HFFc6 (cell line): ENCODE measurements around the gene HLA-DRA. TPM values are rescaled to one million over a fixed set of nuclear protein-coding genes. Genes with fewer than 3 reads are reported as not detected.
A peak's percentile ranks its signal among the peaks of the same experiment; 100 is the strongest.

ENCODE experiments used
- DNase-seq: peaks from one replicate; pipeline ENCODE4 v3.0.0-alpha.2; 2018
- H3K27ac Mint-ChIP-seq: 2 replicates; pipeline ENCODE4 v1.8.0; 2020; ENCODE audit warnings: mild to moderate bottlenecking, mixed read lengths
- H3K27me3 Mint-ChIP-seq: 2 replicates; pipeline ENCODE4 v1.8.0; 2021; ENCODE audit warnings: mild to moderate bottlenecking, moderate library complexity, mixed read lengths; ENCODE audit not compliant: insufficient read depth
- H3K36me3 Mint-ChIP-seq: 2 replicates; pipeline ENCODE4 v1.8.0; 2021; ENCODE audit warnings: low read depth, mixed read lengths
- H3K4me1 Mint-ChIP-seq: 2 replicates; pipeline ENCODE4 v1.8.0; 2020; ENCODE audit warnings: low read depth, mixed read lengths
- H3K4me3 Mint-ChIP-seq: 2 replicates; pipeline ENCODE4 v1.8.0; 2020; ENCODE audit warnings: mild to moderate bottlenecking, moderate library complexity, mixed read lengths
- H3K9me3 Mint-ChIP-seq: 2 replicates; pipeline ENCODE4 v1.8.0; 2020; ENCODE audit warnings: mild to moderate bottlenecking, mixed read lengths
- CTCF ChIP-seq: fragments of 200-600 bp; sonication (generic); IDR thresholded peaks from 2 replicates; pipeline ENCODE4 v1.5.0; 2021; ENCODE audit warnings: antibody characterized with exemption, mild to moderate bottlenecking
- total RNA-seq, 6 experiments: library from RNA; stranded (reverse); fragmentation: NEBNext Ultra II Directional; extraction: Animal tissue kit (Norgen Biotek cat#: 25700); gene quantifications; 2 replicates in 1 of 6; 3 replicates in 5 of 6; pipeline ENCODE4 v1.2.3, GENCODE V29; 2021

HLA-DRA gene
- total RNA-seq, 6 experiments from 2014 or later: not detected

GRCh38 chr6:32410906-32411305 lies 28.8 kb upstream of the HLA-DRA start:
- H3K27me3 Mint-ChIP-seq: peaks cover 32% of the 10 kb centered on the region
- H3K36me3 Mint-ChIP-seq: no peaks in the 10 kb centered on the region
- DNase-seq: no peak
- TF ChIP-seq CTCF: no peak
- H3K27ac Mint-ChIP-seq: no peak overlapping the region
- no peaks in the 10 kb centered on the region for H3K9me3 Mint-ChIP-seq
- H3K4me3 Mint-ChIP-seq: no peak overlapping the region
- H3K4me1 Mint-ChIP-seq: peaks cover 6% of the 10 kb centered on the region

GRCh38 chr6:32411566-32412327 lies 27.9 kb upstream of the HLA-DRA start:
- no peak for TF ChIP-seq CTCF
- DNase-seq: no peak
- Mint-ChIP-seq H3K27ac (no peak overlapping the region), H3K9me3 (no peaks in the 10 kb centered on the region), H3K4me1 (peaks cover 10% of the 10 kb centered on the region), H3K36me3 (no peaks in the 10 kb centered on the region), H3K4me3 (no peak overlapping the region), H3K27me3 (peaks cover 28% of the 10 kb centered on the region)

DNA sequence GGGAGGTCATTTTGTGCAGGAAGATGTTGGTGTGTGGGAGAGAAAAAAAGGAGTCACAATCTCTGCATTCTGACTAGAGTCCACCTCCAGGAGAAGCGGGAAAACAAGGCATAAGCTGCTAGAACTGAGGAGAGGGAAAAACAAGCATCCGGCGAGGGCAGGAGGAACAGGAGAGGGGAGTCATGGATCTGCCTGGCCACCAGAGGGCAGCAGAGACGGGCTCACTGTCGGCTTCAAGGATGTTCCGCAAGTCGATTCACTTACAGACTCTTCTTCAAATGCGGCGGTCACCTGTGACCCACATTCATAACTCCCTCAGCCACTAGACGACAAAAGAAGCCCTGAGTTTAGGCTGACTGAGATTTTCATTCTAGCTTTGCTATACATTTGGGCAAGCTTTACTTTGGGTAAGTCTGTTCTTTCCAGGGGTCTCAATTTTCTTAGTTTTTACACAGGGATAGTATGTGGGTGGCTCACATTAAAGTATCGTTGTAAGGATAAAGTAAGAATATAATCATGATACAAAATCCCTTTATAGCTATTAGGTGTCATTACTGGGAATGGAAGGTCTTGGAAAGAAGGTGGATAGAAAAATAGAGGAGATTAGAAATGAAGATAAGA lies 26.1 kb upstream of the HLA-DRA start:
- Mint-ChIP-seq H3K27me3 (peaks cover 27% of the 10 kb centered on the region), H3K9me3 (no peaks in the 10 kb centered on the region), H3K27ac (no peak overlapping the region), H3K4me3 (no peak overlapping the region), H3K36me3 (no peaks in the 10 kb centered on the region), H3K4me1 (peaks cover 10% of the 10 kb centered on the region)
- DNase-seq: peak; percentile 52
- peak; percentile 98 for TF ChIP-seq CTCF

- peak overlapping the region; percentile 77 for H3K4me3 Mint-ChIP-seq
Observed at GRCh38 chr6:32415521-32416019, 24.1 kb upstream of the HLA-DRA start.

DNA sequence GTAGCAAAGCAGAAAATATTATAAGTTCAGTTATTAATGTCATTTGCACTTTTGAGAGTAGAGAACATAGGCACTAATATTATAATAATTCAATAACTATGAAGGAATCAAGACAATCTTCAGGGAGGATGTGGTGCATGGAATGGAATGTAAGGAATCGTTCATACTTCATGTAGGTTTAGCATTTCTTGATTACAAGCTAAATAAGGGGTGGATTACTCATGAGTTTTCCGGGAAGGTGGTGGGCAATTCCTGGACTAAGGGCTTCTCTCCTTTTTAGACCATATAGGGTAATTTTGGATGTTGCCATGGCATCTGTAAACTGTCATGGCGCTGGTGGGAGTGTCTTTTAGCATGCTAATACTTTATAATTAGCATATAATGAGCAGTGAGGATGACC lies 23.7 kb upstream of the HLA-DRA start:
- TF ChIP-seq CTCF: no peak
- no peaks in the 10 kb centered on the region for H3K9me3 Mint-ChIP-seq
- peak overlapping the region; percentile 77 for H3K4me3 Mint-ChIP-seq
- peaks cover 10% of the 10 kb centered on the region for H3K4me1 Mint-ChIP-seq
- H3K27ac Mint-ChIP-seq: no peak overlapping the region
- H3K36me3 Mint-ChIP-seq: no peaks in the 10 kb centered on the region
- DNase-seq: no peak
- peaks cover 36% of the 10 kb centered on the region for H3K27me3 Mint-ChIP-seq

More at GRCh38 chr6:32415521-32416019, 24.1 kb upstream of the HLA-DRA start:
- H3K4me1 Mint-ChIP-seq: peaks cover 10% of the 10 kb centered on the region
- no peaks in the 10 kb centered on the region for H3K36me3 Mint-ChIP-seq
- peak; percentile 96 for TF ChIP-seq CTCF
- no peaks in the 10 kb centered on the region for H3K9me3 Mint-ChIP-seq
- H3K27me3 Mint-ChIP-seq: peaks cover 35% of the 10 kb centered on the region
- DNase-seq: peak; percentile 52
- no peak overlapping the region for H3K27ac Mint-ChIP-seq
